ENCODE results near the gene PRDM15. TPM values are rescaled to one million over a fixed set of nuclear protein-coding genes. Genes with fewer than 3 reads are reported as not detected.
"Not testable (repeated sequence)": the region's sequence is repeated elsewhere in the genome, so short reads cannot be mapped to it uniquely, and the experiment has no call there.

The PRDM15 gene
- total RNA-seq, 4 donors from 2014 or later: 4.7 to 12.3 (median 7.3) TPM

DNA sequence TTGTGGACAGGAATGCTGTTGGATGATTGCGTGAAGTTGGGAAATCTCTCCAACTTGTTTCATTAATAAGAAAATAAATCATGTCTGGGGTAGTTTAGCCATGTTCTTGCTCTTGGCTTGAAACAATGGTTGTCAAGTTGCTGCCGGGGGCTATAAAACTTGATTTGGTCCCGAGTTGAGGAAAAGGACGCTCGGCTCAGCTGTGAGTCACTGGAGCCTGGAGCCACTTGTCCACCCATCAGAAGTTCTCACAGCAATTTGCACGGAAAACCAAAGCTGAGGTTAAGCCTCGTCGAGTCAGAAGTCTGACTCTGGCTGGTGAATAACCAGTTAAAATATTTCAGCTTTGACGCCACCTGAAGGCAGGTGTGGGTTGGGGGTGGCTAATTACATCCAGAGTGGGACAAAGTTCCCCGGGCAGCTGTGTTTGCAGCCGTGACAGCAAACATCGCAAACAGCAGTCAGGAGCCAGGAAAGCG is 92.6 kb downstream of the PRDM15 start:
- intact Hi-C loops (cut with DNase I): no loop called here
- 33 to 36% methylated on average over 12 to 13 of the region's 13 CpGs for WGBS, 2 donors
- peak; percentile 49 to 59 for DNase-seq
- Histone ChIP-seq H3K27me3 (no peaks in the 10 kb centered on the region), H3K27ac (peak overlapping the region in 2 of 3 donors; percentile 33 to 71), H3K4me1 (peaks cover 12% of the 10 kb centered on the region in 2 donors), H3K4me3 (replicated peaks in 1 of 3) (no peak overlapping the region), H3K36me3 (no peaks in the 10 kb centered on the region), H3K9me3 (no peaks in the 10 kb centered on the region)
- no peak for TF ChIP-seq POLR2A (IDR thresholded peaks at IDR 0.05)
- TF ChIP-seq, protein P1, sequence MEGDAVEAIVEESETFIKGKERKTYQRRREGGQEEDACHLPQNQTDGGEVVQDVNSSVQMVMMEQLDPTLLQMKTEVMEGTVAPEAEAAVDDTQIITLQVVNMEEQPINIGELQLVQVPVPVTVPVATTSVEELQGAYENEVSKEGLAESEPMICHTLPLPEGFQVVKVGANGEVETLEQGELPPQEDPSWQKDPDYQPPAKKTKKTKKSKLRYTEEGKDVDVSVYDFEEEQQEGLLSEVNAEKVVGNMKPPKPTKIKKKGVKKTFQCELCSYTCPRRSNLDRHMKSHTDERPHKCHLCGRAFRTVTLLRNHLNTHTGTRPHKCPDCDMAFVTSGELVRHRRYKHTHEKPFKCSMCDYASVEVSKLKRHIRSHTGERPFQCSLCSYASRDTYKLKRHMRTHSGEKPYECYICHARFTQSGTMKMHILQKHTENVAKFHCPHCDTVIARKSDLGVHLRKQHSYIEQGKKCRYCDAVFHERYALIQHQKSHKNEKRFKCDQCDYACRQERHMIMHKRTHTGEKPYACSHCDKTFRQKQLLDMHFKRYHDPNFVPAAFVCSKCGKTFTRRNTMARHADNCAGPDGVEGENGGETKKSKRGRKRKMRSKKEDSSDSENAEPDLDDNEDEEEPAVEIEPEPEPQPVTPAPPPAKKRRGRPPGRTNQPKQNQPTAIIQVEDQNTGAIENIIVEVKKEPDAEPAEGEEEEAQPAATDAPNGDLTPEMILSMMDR (IDR thresholded peaks at IDR 0.05): no peak

DNA sequence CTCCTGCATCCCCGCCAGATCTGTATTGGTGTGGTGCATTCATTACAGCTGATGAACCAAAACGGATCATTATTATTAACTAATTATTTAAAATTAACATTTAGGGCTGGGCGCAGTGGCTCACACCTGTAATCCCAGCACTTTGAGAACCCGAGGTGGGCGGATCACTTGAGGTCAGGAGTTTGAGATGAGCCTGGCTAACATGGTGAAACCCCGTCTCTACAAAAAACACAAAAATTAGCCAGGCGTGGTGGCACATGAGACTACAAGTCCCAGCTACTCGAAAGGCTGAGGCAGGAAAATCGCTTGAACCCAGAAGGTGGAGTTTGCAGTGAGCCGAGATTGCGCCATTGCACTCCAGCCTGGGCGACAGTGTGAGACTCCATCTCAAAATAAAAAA is 93.9 kb downstream of the PRDM15 start:
- H3K27ac ChIP-seq: peak overlapping the region in 2 of 3 donors; percentile 15 to 53
- H3K9me3 ChIP-seq; H3K36me3 ChIP-seq; H3K4me3 ChIP-seq (replicated peaks in 1 of 3); intact Hi-C loops (cut with DNase I); H3K27me3 ChIP-seq: not testable (repeated sequence)
- peak; percentile 83 for DNase-seq
- 45 to 47% methylated on average over 12 of the region's 12 CpGs for WGBS, 2 donors
- H3K4me1 ChIP-seq: peaks cover 12% of the 10 kb centered on the region in 2 donors

DNA sequence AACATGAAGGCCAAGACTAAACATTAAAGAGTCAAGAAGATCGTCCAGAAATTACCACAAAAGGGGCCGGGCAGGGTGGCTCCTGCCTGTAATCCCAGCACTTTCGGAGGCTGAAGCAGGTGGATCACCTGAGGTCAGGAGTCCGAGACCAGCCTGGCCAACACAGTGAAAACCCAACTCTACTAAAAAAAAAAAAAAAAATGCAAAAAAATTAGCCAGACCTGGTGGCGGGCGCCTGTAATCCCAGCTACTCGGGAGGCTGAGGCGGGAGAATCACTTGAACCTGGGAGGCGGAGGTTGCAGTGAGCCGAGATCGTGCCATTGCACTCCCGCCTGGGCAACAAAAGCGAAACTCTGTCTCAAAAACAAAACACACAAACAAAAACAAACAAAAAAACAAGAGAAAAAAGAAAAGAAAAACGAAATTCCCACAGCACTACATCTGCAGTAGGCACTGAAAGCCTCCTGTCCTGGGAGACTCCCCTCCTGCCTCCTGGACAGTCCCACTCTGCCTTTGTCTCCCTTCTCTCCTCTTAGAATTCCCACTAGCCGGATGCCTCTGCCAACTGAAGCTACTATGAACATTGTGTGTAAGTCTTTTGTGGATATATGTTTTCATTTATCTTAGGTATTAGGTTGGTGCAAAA is 94.6 kb downstream of the PRDM15 start:
- whole genome bisulfite sequencing, 2 donors: 92% methylated on average over 15 of the region's 15 CpGs
- H3K27me3 ChIP-seq: no peaks in the 10 kb centered on the region
- intact Hi-C loops (cut with DNase I): no loop called here
- TF ChIP-seq, protein P1 (IDR thresholded peaks at IDR 0.05): no peak
- no peak for TF ChIP-seq POLR2A (IDR thresholded peaks at IDR 0.05)
- peaks cover 12% of the 10 kb centered on the region in 2 donors for H3K4me1 ChIP-seq
- peak overlapping the region in 1 of 3 donors; percentile 36 for H3K27ac ChIP-seq
- no peaks in the 10 kb centered on the region for H3K9me3 ChIP-seq
- H3K36me3 ChIP-seq: no peaks in the 10 kb centered on the region
- no peak for DNase-seq
- H3K4me3 ChIP-seq (replicated peaks in 1 of 3): no peak overlapping the region

DNA sequence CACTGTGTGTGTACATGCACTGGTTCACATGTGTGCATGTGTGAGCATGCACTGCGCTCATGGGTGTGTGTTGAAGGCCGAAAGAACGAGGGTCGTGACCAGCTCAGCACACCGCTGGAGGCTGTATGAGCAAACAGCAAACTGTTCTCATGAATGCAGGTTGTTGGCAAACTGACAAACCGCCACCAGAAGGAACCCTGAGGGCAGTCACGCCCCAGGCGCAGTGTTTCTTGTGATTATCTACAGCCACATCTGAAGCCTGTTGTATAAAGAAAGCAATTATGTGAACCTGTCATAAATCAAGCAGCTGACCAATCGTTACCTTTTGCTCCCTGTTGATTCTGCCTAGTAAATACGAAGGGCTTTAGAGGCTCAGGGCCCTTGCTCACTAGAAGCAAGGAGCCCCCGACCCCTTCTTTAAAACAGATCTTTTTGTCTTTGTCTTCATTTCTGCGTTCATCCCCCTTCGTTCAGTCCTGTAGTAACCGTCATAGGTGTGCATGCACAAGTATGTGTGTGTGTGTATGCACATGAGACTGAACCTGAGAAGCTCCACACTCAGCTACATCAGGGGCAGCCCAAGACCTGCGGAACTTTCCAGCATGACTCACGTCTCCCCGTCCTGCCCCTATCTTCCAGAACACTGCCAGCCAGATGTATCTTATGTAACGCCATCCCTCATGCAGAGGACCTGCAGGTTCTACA is 95.5 kb downstream of the PRDM15 start:
- H3K4me1 ChIP-seq: peaks cover 12% of the 10 kb centered on the region in 2 donors
- 55 to 76% methylated on average over 18 of the region's 18 CpGs for WGBS, 2 donors
- peak; percentile 64 to 65 for DNase-seq
- H3K27me3 ChIP-seq: no peaks in the 10 kb centered on the region
- no peak overlapping the region for H3K27ac ChIP-seq
- no peak overlapping the region for H3K4me3 ChIP-seq (replicated peaks in 1 of 3)
- intact Hi-C loops (cut with DNase I): no loop called here
- H3K9me3 ChIP-seq: no peaks in the 10 kb centered on the region
- H3K36me3 ChIP-seq: no peaks in the 10 kb centered on the region
- TF ChIP-seq, protein P1 (IDR thresholded peaks at IDR 0.05): no peak
- TF ChIP-seq POLR2A (IDR thresholded peaks at IDR 0.05): no peak

DNA sequence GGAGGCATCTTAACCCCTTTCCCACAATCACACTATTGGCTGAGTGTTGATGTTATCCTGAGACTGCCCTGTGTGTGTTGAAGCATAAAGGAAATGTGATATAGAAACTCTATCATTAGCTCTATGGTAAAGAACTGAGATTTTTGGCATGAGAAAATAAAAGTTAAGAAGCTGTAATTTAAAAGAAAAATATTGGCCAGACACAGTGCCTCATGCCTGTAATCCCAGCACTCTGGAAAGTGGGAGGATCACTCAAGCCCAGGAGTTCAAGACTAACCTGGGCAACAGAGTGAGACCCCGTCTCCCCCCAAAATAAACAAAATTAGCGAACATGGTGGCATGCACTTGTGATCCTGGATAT is 98.1 kb downstream of the PRDM15 start:
- WGBS, 2 donors: 56 to 69% methylated on average over 2 of the region's 2 CpGs
- no peaks in the 10 kb centered on the region for H3K9me3 ChIP-seq
- no peak overlapping the region for H3K27ac ChIP-seq
- peaks cover 19 to 22% of the 10 kb centered on the region in 2 donors for H3K4me1 ChIP-seq
- intact Hi-C loops (cut with DNase I): loop anchor here (2.0 kb wide), 1 partner anchor 168 kb away; no protein-coding TSS in a partner anchor
- H3K4me3 ChIP-seq (replicated peaks in 1 of 3): no peak overlapping the region
- TF ChIP-seq POLR2A (IDR thresholded peaks at IDR 0.05): no peak
- TF ChIP-seq, protein P1 (IDR thresholded peaks at IDR 0.05): no peak
- no peaks in the 10 kb centered on the region for H3K36me3 ChIP-seq
- no peaks in the 10 kb centered on the region for H3K27me3 ChIP-seq
- DNase-seq: no peak

All from thyroid gland (tissue), 4 donors.